Breast epithelium (tissue), 3 donors: ENCODE measurements around the gene ENOX1.

Source experiments
- CTCF ChIP-seq, 3 donors: fragments of 450-650 bp; IDR thresholded peaks; one replicate each; pipeline ENCODE4 v1.5.1; 2016 to 2017; ENCODE audit warnings: antibody characterized with exemption in 3 of 3, mild to moderate bottlenecking in 3 of 3, moderate library complexity in 3 of 3
- POLR2A ChIP-seq: fragments of 450-650 bp; IDR thresholded peaks from one replicate; pipeline ENCODE4 v1.6.1; 2016; ENCODE audit warnings: antibody characterized with exemption, mild to moderate bottlenecking, moderate library complexity
- POLR2AphosphoS5 ChIP-seq, 3 donors: sonication (generic); formaldehyde crosslinking; IDR thresholded peaks; one replicate each; pipeline ENCODE4 v1.6.1; 2017; ENCODE audit warnings: antibody characterized with exemption in 3 of 3

GRCh38 chr13:43227721-43228120, 559.1 kb downstream of the ENOX1 start:
- TF ChIP-seq CTCF (IDR thresholded peaks at IDR 0.05) (no peak), POLR2A (no peak), POLR2AphosphoS5 (IDR thresholded peaks at IDR 0.05) (no peak)
